HepG2 (cell line): ENCODE measurements around the gene CBFA2T2. TPM values are rescaled to one million over a fixed set of nuclear protein-coding genes. Genes with fewer than 3 reads are reported as not detected.

Experiments used
- ATAC-seq: fragments of 200-7000 bp; cut with Tn5 transposase; 3 replicates; pipeline ENCODE4 v1.9.1; 2020; ENCODE audit warnings: mild to moderate bottlenecking, moderate library complexity
- BruUV-seq: library from RNA; stranded (reverse); fragments of 400-500 nt; replicated peaks from 2 replicates; lab custom pipeline; 2021; lab: Mats Ljungman, UMichigan
- CTCF ChIA-PET: fragments of 300-600 bp; formaldehyde crosslinking; extraction: SDS; loops from one replicate; lab custom pipeline; 2021; ENCODE audit warnings: low total read pairs, inconsistent platforms, low intra/inter-chr PET ratio; lab: Yijun Ruan, JAX
- POLR2A ChIA-PET: fragments of 350-600 bp; sonication (Branson Sonifier 250); formaldehyde crosslinking; loops from one replicate; lab custom pipeline; 2020; ENCODE audit warnings: antibody characterized with exemption, inconsistent platforms; lab: Yijun Ruan, JAX
- DNase-seq: peaks from one replicate; pipeline ENCODE4 v3.0.0-alpha.2; 2015; ENCODE audit warnings: low spot score
- FAIRE-seq: peaks from 3 replicates; lab custom pipeline; 2011; peaks lifted over from hg19 to GRCh38; lab: Jason Lieb, UNC
- H2AFZ ChIP-seq: one replicate; pipeline ENCODE4 v1.6.1; 2011; ENCODE audit warnings: low read length, inconsistent platforms
- H3K27ac ChIP-seq: fragments of 300-600 bp; 3 replicates; pipeline ENCODE4 v1.8.0; 2011; ENCODE audit warnings: mixed run types, mild to moderate bottlenecking, mixed read lengths, low read length, inconsistent platforms; ENCODE audit not compliant: insufficient read depth; ENCODE audit errors: extremely low read length
- H3K27me3 ChIP-seq, 2 experiments: fragments of 200-600 bp in 1 of 2; 2 replicates in 1 of 2; 3 replicates in 1 of 2; pipeline versions ENCODE4 v1.6.0 to v1.8.0; 2011; ENCODE audit warnings: low read length in 2 of 2, mild to moderate bottlenecking in 2 of 2, moderate library complexity in 2 of 2, inconsistent platforms in 1 of 2; ENCODE audit not compliant: insufficient read depth in 2 of 2, control insufficient read depth in 1 of 2
- H3K36me3 ChIP-seq, 2 experiments: fragments of 200-600 bp in 1 of 2; replicated peaks in 1 of 2; 2 replicates in 1 of 2; 3 replicates in 1 of 2; pipeline versions ENCODE4 v1.5.1 to v1.8.0; 2011; ENCODE audit warnings: low read length in 2 of 2, inconsistent platforms in 1 of 2; ENCODE audit not compliant: insufficient read depth in 2 of 2, control insufficient read depth in 1 of 2
- H3K4me1 ChIP-seq: 2 replicates; pipeline ENCODE4 v1.5.1; 2012; ENCODE audit warnings: low read length, inconsistent platforms; ENCODE audit not compliant: insufficient read depth
- H3K4me2 ChIP-seq: 2 replicates; pipeline ENCODE4 v1.6.0; 2011; ENCODE audit warnings: low read depth, low read length, inconsistent platforms
- H3K4me3 ChIP-seq, 3 experiments: fragments of 200-600 bp in 1 of 3; sonication (generic), shearing (Covaris generic) in 1 of 3; replicated peaks in 1 of 3; 2 replicates each; pipeline ENCODE4 v1.5.1; 2011 to 2016; ENCODE audit warnings: low read length in 3 of 3, inconsistent platforms in 2 of 3, low read depth in 2 of 3, mild to moderate bottlenecking in 2 of 3, control low read depth in 1 of 3, mixed read lengths in 1 of 3; ENCODE audit not compliant: insufficient read depth in 1 of 3
- H3K79me2 ChIP-seq: one replicate; pipeline ENCODE4 v1.6.1; 2011; ENCODE audit warnings: low read length, inconsistent platforms; ENCODE audit not compliant: insufficient read depth
- H3K9ac ChIP-seq: 2 replicates; pipeline ENCODE4 v1.6.0; 2011; ENCODE audit warnings: mild to moderate bottlenecking, low read depth, low read length, inconsistent platforms; ENCODE audit not compliant: insufficient read depth
- H3K9me3 ChIP-seq: 2 replicates; pipeline ENCODE4 v1.5.1; 2012; ENCODE audit warnings: mild to moderate bottlenecking, low read length
- H4K20me1 ChIP-seq: 2 replicates; pipeline ENCODE4 v1.6.0; 2011; ENCODE audit warnings: inconsistent platforms, mild to moderate bottlenecking, low read length, moderate library complexity; ENCODE audit not compliant: insufficient read depth
- AGO2 ChIP-seq: fragments of 200-400 bp; formaldehyde crosslinking; optimal IDR thresholded peaks from 2 replicates; pipeline ENCODE3; 2017; ENCODE audit warnings: mild to moderate bottlenecking, low read depth, low read length, moderate library complexity
- AHR ChIP-seq: IDR thresholded peaks from 2 replicates; pipeline ENCODE4 v1.6.1; 2018; ENCODE audit warnings: missing genetic modification reagents, missing compliant biosample characterization
- NCOR1 ChIP-seq: fragments of 200-600 bp; sonication (generic); IDR thresholded peaks from 2 replicates; pipeline ENCODE4 v1.7.0; 2017; ENCODE audit warnings: antibody characterized with exemption, low read length, borderline replicate concordance
- NR3C1 ChIP-seq: sonication (generic); formaldehyde crosslinking; IDR thresholded peaks from 2 replicates; pipeline ENCODE4 v1.4.0; 2020; ENCODE audit warnings: missing genetic modification reagents
- RBFOX2 ChIP-seq: fragments of 200-400 bp; formaldehyde crosslinking; IDR thresholded peaks from 2 replicates; pipeline ENCODE4 v1.6.1; 2017; ENCODE audit warnings: low read depth, mild to moderate bottlenecking, low read length
- SRSF1 ChIP-seq: fragments of 200-400 bp; formaldehyde crosslinking; optimal IDR thresholded peaks from 2 replicates; pipeline ENCODE3; 2017; ENCODE audit warnings: mild to moderate bottlenecking, low read depth, low read length, moderate library complexity
- WGBS: methylation state at CpG from one replicate; pipeline ENCODE4 v1.1.6; 2017; ENCODE audit warnings: low lambda C conversion rate; 5-methylcytosine and 5-hydroxymethylcytosine counted together
- in situ Hi-C: cut with HindIII; loops from 2 replicates; pipeline ENCODE4 v1.10.0; 2017; ENCODE audit warnings: low pct_unique_long_range_greater_than_20kb; ENCODE audit not compliant: extremely low pct_ligation_motif_present
- intact Hi-C: fragments of 100-400 bp; cut with micrococcal nuclease; formaldehyde crosslinking; loops from one replicate; pipeline ENCODE4 v1.10.0; 2022; ENCODE audit not compliant: unreplicated experiment
- polyA plus RNA-seq, 8 experiments: library from polyadenylated mRNA; depleted of rRNA in 3 of 8; stranded (reverse) in 7 of 8; unstranded in 1 of 8; fragments of >200 nt; fragmentation: Illumina TruSeq in 4 of 8; extraction: Trizol in 4 of 8; gene quantifications; 2 replicates each; pipeline versions ENCODE4 v1.2.1 to v1.2.3, GENCODE V29; 2011 to 2016; ENCODE audit warnings: low read depth in 4 of 8, missing spikeins in 1 of 8, mixed read lengths in 1 of 8; ENCODE audit not compliant: insufficient read depth in 1 of 8
- total RNA-seq, 5 experiments: library from RNA; depleted of rRNA; stranded (reverse); fragments of >200 nt; fragmentation: Illumina TruSeq; extraction: Trizol; gene quantifications; 2 replicates each; pipeline ENCODE4 v1.2.3, GENCODE V29; 2016; ENCODE audit warnings: low read depth in 1 of 5
- TF ChIP-seq, protein P1 (sequence below): sonication (generic); IDR thresholded peaks from 2 replicates; pipeline ENCODE4 v1.6.1; 2016; ENCODE audit warnings: low read depth, borderline replicate concordance

CBFA2T2 gene
- total and polyA plus RNA-seq, 2 of the 13 experiments (the other 11 are each of a cell fraction or from before 2014, with no cell fraction given), result 6.3 to 21.2 TPM

DNA sequence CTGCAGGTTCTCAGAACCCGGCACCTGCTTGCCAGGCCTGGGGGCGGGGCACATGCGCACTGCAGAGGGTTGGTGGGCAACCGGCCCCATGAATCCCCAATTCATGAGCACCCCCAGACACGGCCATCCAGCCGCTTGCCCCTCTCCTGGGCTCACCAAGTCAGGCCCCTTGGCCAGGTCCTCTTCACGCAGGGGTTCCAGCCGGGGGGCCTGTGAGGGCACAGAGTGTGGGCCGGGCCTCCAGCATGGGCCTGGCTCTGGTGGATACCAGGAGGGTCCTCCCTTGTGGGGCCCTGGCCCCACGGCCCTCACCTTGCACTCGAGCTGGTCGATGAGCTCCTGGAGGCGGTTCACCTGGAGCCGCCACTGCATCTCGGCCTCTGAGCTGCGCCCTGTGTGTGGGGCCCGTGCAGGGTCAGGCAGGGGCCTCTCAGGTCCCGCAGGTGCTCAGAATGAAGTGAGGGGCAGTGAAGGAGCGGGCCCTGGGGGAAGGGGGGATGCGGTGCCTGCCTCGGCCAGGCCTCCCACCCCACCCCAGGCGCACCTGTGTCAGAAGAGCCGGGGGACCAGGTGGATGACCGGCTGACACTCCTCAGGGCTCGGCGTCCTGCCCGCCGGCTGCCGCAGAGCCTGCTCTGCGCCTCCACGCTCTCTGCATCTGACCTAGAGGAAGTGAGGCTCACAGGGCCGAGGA is 169.6 kb downstream of the CBFA2T2 start:
- no peak for DNase-seq
- Histone ChIP-seq H3K4me1 (peaks cover 26% of the 10 kb centered on the region), H3K4me2 (no peak overlapping the region), H2AFZ (no peak overlapping the region), H3K9ac (no peak overlapping the region), H4K20me1 (no peaks in the 10 kb centered on the region), H3K79me2 (peaks cover 8% of the 10 kb centered on the region), H3K27ac (no peak overlapping the region), H3K9me3 (no peaks in the 10 kb centered on the region), H3K4me3 (no peak overlapping the region), H3K27me3 (no peaks in the 10 kb centered on the region; a peak in 1 of 5 replicates), H3K36me3 (peaks cover 40 to 47% of the 10 kb centered on the region in 2 experiments)
- BruUV-seq, result no TSS peak
- POLR2A ChIA-PET, result no interaction called here
- intact Hi-C loops, result loop anchor here (5.0 kb wide), 1 partner anchor 257 kb away; the partner anchor contains the start of gene CDK5RAP1
- in situ Hi-C loops, result no loop called here
- CTCF ChIA-PET, result no interaction called here
- ATAC-seq, result no peak
- FAIRE-seq, result no peak
- peak; percentile 76 for TF ChIP-seq AGO2
- peak; percentile 63 for TF ChIP-seq RBFOX2
- peak; percentile 65 for TF ChIP-seq SRSF1
- TF ChIP-seq NCOR1, result no peak
- TF ChIP-seq AHR (CRISPR knock-in tag), result 0 out of 2 replicates have a peak, but pooled peaks have one; percentile 25
- no peak for TF ChIP-seq NR3C1 (CRISPR knock-in tag)
- TF ChIP-seq, protein P1, sequence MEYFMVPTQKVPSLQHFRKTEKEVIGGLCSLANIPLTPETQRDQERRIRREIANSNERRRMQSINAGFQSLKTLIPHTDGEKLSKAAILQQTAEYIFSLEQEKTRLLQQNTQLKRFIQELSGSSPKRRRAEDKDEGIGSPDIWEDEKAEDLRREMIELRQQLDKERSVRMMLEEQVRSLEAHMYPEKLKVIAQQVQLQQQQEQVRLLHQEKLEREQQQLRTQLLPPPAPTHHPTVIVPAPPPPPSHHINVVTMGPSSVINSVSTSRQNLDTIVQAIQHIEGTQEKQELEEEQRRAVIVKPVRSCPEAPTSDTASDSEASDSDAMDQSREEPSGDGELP, result no peak
- WGBS, result 98% methylated on average over 28 of the region's 32 CpGs
